Neutrophil (primary cell): ENCODE data around the gene MBOAT1.

Experiments used
- H3K27ac ChIP-seq: fragments of 200-600 bp; sonication (generic); 2 replicates; pipeline ENCODE4 v1.5.1; 2016; ENCODE audit warnings: mild to moderate bottlenecking, moderate library complexity
- H3K27me3 ChIP-seq: fragments of 200-600 bp; sonication (generic); 2 replicates; pipeline ENCODE4 v1.6.0; 2016; ENCODE audit warnings: mild to moderate bottlenecking
- H3K36me3 ChIP-seq: fragments of 200-600 bp; sonication (generic); 2 replicates; pipeline ENCODE4 v1.5.1; 2017
- H3K4me1 ChIP-seq, 2 experiments: fragments of 200-600 bp in 1 of 2; sonication (generic) in 1 of 2; 1 replicate in 1 of 2; 2 replicates in 1 of 2; pipeline versions ENCODE4 v1.5.1 to v1.6.1; 2013 to 2016; ENCODE audit warnings: low read depth in 1 of 2, low read length in 1 of 2, mild to moderate bottlenecking in 1 of 2, moderate library complexity in 1 of 2; ENCODE audit not compliant: control insufficient read depth in 1 of 2, insufficient read depth in 1 of 2
- H3K4me3 ChIP-seq, 2 experiments: fragments of 200-600 bp in 1 of 2; sonication (generic) in 1 of 2; 1 replicate in 1 of 2; 2 replicates in 1 of 2; pipeline ENCODE4 v1.5.1; 2013 to 2016; ENCODE audit warnings: low read depth in 1 of 2, low read length in 1 of 2, mild to moderate bottlenecking in 1 of 2, moderate library complexity in 1 of 2
- H3K9me3 ChIP-seq: fragments of 200-600 bp; sonication (generic); 2 replicates; pipeline ENCODE4 v1.5.1; 2016
- TF ChIP-seq, protein P1 (sequence below): fragments of 200-600 bp; sonication (generic); IDR thresholded peaks from 2 replicates; pipeline ENCODE4 v1.5.1; 2016; ENCODE audit warnings: antibody characterized with exemption

MBOAT1 gene, protein sequence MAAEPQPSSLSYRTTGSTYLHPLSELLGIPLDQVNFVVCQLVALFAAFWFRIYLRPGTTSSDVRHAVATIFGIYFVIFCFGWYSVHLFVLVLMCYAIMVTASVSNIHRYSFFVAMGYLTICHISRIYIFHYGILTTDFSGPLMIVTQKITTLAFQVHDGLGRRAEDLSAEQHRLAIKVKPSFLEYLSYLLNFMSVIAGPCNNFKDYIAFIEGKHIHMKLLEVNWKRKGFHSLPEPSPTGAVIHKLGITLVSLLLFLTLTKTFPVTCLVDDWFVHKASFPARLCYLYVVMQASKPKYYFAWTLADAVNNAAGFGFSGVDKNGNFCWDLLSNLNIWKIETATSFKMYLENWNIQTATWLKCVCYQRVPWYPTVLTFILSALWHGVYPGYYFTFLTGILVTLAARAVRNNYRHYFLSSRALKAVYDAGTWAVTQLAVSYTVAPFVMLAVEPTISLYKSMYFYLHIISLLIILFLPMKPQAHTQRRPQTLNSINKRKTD

GRCh38 chr6:20212392-20213111 lies at the start of gene MBOAT1:
MBOAT1 (minus strand) TSS chr6:20212469; CDS start chr6:20212234, 235 bp downstream.
- Histone ChIP-seq H3K9me3 (no peaks in the 10 kb centered on the region), H3K4me3 (peak within 1 kb of the TSS; percentile 88 to 92), H3K27ac (peak within 1 kb of the TSS; percentile 91), H3K4me1 (peaks cover 38 to 47% of the 10 kb centered on the region in 2 experiments), H3K36me3 (no peaks in the 10 kb centered on the region), H3K27me3 (no peaks in the 10 kb centered on the region)
- TF ChIP-seq, protein P1, sequence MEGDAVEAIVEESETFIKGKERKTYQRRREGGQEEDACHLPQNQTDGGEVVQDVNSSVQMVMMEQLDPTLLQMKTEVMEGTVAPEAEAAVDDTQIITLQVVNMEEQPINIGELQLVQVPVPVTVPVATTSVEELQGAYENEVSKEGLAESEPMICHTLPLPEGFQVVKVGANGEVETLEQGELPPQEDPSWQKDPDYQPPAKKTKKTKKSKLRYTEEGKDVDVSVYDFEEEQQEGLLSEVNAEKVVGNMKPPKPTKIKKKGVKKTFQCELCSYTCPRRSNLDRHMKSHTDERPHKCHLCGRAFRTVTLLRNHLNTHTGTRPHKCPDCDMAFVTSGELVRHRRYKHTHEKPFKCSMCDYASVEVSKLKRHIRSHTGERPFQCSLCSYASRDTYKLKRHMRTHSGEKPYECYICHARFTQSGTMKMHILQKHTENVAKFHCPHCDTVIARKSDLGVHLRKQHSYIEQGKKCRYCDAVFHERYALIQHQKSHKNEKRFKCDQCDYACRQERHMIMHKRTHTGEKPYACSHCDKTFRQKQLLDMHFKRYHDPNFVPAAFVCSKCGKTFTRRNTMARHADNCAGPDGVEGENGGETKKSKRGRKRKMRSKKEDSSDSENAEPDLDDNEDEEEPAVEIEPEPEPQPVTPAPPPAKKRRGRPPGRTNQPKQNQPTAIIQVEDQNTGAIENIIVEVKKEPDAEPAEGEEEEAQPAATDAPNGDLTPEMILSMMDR: peak; percentile 22

DNA sequence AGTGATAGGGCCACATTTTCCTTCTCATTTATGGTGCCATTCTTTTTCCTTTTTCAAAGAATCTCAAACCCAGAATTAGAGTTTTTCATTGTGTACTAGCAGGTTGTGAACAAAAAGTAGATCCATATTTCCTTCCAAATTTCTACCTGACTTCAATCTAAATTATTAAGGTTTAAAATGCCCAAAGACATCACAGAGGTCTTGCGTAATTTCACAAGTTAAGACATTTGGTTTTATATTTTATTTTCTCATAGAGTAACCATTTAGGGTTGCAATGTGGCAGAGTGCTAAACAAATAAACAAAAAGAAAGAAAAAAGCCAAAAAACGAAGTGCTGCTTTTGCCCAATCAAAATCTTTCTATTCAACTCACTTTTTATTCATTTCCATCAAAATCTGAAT lies 49.4 kb upstream of the MBOAT1 start:
- Histone ChIP-seq H3K4me1 (no peaks in the 10 kb centered on the region), H3K9me3 (no peaks in the 10 kb centered on the region), H3K27ac (no peak overlapping the region), H3K4me3 (no peak overlapping the region), H3K27me3 (no peaks in the 10 kb centered on the region), H3K36me3 (no peaks in the 10 kb centered on the region)
- TF ChIP-seq, protein P1: no peak

DNA sequence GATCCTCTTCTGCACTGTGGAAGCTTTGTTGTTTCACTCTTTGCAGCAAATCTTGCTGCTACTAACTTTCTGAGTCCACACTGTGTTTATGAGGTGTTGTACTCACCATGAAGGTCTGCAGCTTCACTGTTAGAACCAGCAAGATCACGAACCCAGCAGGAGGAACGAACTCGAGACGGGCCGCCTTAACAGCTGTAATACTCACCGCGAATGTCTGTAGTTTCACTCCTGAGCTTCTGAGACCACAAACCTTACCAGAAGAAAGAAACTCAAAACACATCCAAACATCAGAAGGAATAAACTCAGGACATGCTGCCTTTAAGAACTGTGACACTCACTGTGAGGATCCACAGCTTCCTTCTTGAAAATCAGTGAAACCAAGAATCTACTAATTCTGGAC lies 48.1 kb upstream of the MBOAT1 start:
- TF ChIP-seq, protein P1: no peak

GRCh38 chr6:20259316-20260049 lies 47.2 kb upstream of the MBOAT1 start:
- Histone ChIP-seq H3K4me3 (no peak overlapping the region), H3K4me1 (no peaks in the 10 kb centered on the region), H3K9me3 (no peaks in the 10 kb centered on the region), H3K27me3 (no peaks in the 10 kb centered on the region), H3K36me3 (no peaks in the 10 kb centered on the region), H3K27ac (no peak overlapping the region)
- TF ChIP-seq, protein P1: no peak

More for the DNA sequence above, 48.1 kb upstream of the MBOAT1 start:
- H3K4me3 ChIP-seq: no peak overlapping the region
- H3K9me3 ChIP-seq: no peaks in the 10 kb centered on the region
- H3K4me1 ChIP-seq: no peaks in the 10 kb centered on the region
- no peaks in the 10 kb centered on the region for H3K36me3 ChIP-seq
- no peaks in the 10 kb centered on the region for H3K27me3 ChIP-seq
- H3K27ac ChIP-seq: no peak overlapping the region

DNA sequence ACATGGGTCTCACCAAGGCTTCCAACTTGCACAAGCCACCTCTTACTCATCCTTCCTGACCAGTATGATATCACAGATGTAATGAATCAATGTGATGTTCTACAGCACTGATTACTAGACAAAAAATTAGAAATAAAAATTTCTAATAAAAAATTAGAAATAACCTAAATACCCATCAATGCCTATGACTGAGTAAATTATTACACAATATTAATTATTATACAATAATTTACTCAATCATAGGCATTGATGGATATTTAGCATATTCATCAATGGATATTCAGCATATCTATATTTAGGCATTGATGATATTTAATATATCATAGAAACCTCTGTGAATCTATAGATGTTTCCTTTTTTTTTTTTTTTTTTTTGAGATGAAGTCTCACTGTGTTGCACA lies 43.2 kb upstream of the MBOAT1 start:
- Histone ChIP-seq H3K9me3 (no peaks in the 10 kb centered on the region), H3K27ac (no peak overlapping the region), H3K27me3 (no peaks in the 10 kb centered on the region), H3K36me3 (no peaks in the 10 kb centered on the region), H3K4me3 (no peak overlapping the region), H3K4me1 (no peaks in the 10 kb centered on the region)
- TF ChIP-seq, protein P1: no peak
